Occipital lobe (tissue), 2 donors: ENCODE data around the gene TCF7L1. TPM values are rescaled to one million over a fixed set of nuclear protein-coding genes. Genes with fewer than 3 reads are reported as not detected.
"Not testable (repeated sequence)": the region's sequence is repeated elsewhere in the genome, so short reads cannot be mapped to it uniquely, and the experiment has no call there.

Experiments used
- DNase-seq: peaks from one replicate; lab custom pipeline; 2025; lab: John Stamatoyannopoulos, UW
- total RNA-seq: library from RNA; depleted of rRNA; stranded (reverse); fragments of >200 nt; gene quantifications from one replicate; pipeline ENCODE4 v1.2.3, GENCODE V29; 2014

Gene TCF7L1, protein sequence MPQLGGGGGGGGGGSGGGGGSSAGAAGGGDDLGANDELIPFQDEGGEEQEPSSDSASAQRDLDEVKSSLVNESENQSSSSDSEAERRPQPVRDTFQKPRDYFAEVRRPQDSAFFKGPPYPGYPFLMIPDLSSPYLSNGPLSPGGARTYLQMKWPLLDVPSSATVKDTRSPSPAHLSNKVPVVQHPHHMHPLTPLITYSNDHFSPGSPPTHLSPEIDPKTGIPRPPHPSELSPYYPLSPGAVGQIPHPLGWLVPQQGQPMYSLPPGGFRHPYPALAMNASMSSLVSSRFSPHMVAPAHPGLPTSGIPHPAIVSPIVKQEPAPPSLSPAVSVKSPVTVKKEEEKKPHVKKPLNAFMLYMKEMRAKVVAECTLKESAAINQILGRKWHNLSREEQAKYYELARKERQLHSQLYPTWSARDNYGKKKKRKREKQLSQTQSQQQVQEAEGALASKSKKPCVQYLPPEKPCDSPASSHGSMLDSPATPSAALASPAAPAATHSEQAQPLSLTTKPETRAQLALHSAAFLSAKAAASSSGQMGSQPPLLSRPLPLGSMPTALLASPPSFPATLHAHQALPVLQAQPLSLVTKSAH
- 1.1 TPM for total RNA-seq

DNA sequence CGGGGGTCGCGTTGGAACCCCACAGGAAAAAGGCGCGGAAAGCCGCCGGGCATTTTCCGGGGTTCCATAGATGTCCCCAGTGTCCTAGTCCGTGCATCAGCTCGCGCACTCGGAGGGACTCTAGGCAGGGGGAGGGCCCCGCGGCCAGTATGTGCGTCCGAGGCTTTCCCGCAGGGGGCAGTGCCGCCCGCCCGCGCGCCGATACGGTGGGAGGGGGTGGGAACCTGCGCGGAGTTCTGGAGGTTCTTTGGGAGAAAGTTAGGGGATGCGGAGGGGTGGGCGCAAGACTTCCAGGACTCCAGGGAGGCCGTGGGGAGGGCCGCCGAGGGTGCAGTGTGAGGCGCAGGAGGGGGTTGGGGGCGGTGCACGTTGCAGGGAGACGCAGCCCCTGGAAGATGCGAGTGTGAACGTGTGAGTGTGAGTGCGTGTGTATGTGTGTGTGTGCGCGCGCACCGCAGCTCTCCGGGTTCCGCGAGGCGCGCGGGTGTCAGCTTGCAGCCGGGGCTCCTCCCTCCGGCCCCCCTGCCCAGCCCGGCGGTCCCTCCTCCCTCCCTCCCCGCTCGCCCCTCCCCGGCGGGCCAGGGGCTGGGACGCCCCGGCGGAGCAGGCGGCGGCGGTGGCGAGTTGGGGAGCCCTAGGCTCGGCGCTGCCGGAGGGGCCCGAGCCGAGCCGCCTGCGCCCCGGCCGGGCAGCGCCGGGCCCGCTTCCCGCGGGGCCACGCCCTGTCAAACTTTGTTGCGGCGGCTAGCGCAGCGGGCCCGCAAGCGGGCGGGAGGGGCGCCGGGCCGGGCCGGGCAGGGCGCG, at the start of gene TCF7L1:
Gene TCF7L1, plus strand, starts transcription at position 559 of the 804 bp plus-strand sequence. CDS start 293 bp downstream, outside the sequence.
- peak; percentile 25 for DNase-seq

DNA sequence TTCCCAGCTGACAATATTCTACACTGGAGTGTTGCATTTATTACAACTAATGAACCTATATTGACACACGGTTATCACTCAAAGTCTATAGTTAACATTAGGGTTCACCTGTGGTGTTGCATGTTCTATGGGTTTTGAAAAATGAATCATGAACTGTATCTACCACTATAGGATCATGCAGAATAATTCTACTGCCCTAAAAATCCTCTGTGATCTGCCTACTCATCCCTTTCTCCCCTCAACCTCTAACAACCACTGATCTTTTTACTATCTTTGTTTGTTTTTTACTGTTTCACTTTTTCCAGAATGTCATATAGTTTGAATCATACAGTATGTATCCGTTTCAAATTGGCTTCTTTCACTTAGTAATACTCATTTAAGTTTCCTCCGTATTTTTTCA, 47.6 kb upstream of the TCF7L1 start:
- DNase-seq = no peak

DNA sequence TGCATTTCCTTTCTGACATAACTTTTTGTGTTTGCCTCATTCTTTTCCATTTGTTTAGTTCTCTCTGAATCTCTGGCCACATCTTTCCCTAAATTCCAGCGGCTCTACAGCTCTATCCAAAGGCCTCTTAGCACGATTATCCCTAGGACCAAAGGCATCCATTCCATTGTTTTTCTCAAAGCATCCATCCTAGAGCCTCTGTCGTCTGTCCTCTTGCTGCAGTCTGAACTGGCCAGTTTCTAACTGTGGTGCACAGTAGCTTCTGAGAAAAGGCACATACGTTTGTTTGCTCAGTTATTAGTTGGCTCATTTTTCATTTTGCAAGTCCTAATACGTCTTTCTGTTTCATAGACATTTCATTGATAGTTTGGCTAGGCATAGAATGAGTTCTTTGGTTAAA, 45.7 kb upstream of the TCF7L1 start:
- DNase-seq = no peak

DNA sequence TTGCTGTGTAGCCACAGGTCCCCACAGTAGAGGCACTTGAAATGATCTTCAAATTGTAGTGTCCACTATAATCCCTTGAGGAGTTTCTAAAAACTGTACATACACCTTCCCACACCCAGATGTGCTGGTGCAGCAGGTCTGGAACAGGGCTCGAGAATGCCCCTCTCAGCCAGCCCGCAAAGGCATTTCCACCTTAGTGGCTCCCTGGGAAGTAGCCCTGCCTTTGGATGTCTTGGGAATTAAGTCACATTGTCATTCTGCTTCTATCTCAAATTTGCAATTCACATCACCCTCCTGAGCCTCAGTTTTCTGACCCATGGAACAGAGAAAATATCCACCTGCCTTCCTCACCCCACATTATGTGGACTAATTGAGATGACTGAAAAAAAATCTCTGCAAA, 44.3 kb upstream of the TCF7L1 start:
- no peak for DNase-seq

DNA sequence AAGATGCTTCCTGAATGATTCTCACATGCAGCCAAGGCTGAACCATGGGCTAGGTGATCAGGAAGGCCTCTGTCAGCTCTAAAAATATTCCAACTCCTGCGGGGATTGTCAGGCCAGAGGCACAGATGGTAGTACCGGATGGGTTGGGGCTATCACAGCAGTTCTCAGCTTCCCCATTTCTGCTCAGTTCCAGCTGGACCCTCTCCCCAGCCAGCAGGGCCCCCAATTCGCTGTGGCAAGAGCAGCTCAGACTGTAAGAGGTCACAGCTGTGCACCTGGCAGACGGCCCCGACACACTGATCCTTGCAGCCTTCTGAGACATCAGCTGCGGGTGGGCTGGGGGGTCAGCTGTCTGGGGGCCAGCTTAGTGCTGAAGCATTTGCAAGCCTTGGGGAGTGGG, 43.6 kb upstream of the TCF7L1 start:
- DNase-seq = no peak

DNA sequence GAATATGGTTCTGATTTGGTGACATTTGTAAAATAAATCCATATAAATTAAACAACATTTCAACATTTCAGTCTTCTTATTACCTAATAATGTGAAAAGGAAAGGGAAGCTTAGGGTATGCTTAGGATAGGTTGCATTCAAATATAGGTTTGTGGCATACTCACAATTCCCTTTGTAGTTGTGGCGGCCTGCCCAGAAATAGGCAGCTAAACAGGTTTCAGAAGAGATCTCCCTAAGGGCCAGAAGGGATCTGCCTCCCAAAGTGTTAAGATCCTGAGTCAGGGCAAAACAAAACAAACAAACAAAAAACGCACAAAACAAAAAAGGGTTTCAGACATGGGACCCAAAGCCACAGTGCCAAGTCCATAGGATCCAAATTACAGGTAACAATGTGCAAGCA, 41.4 kb upstream of the TCF7L1 start:
- DNase-seq = no peak

DNA sequence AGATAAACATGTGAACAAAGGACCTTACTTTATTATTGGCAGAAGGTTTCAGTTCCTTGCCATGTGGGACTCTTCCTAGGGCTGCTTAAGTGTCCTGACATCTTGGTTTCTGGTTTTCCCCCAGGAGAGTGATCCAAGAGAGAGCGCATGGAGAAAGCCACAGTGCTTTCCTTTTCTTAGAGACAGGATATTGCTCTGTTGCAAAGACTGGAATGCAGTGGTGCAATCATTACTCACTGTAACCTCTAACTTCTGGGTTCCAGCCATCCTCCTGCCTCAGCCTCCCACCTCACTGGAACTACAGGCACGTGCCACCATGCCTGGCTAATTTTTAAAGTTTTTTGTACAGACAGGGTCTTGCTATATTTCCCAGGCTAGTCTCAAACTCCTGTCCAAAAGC, 38.1 kb upstream of the TCF7L1 start:
- no peak for DNase-seq

DNA sequence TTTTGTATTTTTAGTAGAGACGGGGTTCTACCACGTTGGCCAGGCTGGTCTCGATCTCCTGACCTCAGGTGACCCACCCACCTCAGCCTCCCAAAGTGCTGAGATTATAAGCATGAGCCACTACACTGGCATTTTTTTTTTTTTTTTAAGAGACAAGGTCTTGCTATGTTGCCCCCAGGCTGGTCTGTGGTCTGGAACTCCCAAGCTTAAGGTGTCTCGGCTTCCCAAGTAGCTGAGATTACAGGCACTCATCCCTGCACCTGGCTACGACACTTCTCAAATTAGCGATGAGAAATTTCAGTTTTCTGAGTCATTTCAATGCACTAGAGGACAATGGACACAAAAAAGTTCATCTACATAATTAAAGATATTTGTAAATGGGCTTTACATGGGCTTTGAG, 36.6 kb upstream of the TCF7L1 start:
- DNase-seq = no peak

DNA sequence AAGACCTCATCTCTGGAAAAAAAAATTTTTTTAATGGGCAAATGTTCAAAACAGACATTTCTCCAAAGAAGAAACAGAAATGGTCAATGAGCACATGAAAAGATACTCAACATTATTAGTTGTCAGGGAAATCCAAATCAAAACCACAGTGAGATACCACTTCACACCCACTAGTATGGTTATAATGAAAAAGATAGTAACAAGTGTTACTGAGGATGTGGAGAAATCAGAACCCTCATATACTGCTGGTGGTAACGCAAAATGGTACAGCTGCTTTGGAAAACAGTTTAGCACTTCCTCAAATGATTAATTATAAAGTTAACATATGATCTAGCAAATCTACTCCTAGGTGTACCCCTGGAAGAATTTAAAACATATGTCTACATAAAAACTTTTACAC, 29.0 kb upstream of the TCF7L1 start:
- no peak for DNase-seq

DNA sequence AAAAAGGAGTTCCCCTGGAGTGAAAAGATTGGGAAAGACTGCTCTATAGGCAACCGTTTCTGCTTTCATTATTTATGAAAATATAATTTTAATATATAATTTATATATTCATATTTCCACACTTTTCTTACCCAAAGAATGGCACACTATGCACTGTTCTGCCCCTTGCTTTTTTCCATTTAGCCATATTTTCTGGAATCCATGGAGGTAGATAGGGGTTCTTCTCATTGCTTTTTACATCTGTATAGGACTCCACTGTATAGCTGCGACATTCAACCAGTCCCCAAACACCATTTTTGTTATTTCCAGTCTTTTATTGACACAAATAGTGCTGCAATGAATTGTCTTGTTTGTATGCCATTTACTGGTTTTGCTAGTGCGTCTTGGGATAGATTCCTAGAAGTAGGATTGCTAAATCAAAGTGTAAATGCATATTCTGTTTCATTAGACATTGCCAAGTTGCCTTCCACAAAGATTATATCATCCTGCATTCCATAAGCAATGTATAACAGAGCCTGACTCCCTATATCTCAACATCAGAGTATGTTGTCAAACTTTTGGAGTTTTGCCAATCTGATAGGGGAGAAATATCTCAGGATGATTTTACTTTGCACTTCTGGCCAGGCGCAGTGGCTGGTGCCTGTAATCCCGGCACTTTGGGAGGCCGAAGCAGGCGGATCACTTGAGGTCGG, 26.6 kb upstream of the TCF7L1 start:
- DNase-seq = no peak

DNA sequence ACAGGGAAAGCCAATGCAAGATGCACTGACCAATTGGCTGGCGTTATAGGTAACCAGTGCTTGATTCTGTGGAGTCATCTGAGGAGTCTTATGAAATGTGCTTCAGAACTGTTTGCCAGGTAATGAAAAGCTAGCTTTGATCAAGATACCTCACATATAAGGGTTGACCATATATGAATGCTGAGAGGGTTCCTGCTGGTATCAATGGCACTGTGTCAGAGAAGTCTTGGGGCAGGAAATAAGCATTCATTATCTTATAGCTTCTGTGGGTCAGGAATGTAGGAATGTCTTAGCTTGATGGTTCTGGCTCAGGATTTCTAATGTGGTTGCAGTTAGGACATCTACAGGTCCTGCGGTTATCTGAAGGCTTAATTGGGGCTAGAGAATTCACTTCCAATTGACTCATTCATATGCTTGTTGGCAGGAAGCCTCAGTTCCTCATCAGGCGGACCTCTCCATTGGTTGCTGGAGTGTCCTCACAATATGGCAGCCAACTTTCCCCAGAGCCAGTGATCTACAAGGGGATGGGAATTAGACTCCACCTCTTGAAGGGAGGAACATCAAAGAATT, 22.1 kb upstream of the TCF7L1 start:
- DNase-seq = no peak

DNA sequence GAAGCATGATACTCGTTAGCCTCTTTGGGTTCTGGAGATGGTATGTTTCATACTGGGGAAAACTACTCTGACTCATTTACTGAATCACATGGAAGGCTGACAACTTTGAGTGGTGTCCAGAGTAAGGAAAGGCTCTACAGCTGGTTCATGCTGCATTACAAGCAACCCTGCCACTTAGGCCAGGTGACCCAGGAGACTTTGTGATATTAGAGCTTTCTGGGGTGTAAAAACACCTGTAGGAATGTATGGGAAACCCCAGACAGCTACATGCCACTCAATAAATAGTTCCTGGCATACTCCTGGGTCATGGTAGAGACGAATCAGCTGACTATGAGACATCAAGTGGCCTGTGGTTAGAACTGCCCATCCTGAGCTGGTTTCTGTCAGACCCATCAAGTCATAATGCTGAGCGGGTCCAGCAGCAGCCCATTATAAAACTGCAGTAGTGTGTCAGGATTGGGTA, 21.3 kb upstream of the TCF7L1 start:
- DNase-seq = no peak

DNA sequence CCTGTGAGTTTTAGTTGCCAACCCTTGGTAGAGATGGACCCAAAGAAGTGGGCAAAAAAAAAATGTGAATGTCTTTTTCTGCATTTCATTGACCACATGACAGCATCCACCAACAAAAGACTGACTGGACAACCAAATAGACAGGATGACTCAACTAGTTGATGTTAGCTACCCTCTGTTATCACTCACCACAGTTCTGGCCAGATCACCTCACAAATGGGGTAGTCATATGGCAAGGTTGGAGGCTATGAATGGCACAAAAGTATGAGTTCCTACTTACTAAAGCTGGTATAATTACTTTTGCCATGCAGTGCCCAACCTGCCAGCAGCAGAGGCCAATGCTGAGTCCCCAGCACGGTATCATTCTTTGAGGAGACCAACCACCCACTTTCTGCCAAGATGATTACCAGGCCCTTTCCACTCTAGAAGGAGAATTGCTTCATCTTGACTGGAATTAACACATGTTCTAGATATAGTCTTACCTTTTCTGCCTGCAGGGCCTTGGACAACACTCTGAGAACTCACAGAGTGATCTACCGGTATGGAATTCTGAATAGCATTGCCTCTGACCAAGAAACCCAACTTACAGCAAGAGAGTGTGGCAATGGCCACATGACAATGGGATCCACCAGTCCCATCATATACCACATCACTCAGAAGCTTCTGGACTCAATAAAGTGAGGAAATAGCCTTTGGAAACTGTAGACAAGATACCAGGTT, 20.1 kb upstream of the TCF7L1 start:
- DNase-seq = no peak

DNA sequence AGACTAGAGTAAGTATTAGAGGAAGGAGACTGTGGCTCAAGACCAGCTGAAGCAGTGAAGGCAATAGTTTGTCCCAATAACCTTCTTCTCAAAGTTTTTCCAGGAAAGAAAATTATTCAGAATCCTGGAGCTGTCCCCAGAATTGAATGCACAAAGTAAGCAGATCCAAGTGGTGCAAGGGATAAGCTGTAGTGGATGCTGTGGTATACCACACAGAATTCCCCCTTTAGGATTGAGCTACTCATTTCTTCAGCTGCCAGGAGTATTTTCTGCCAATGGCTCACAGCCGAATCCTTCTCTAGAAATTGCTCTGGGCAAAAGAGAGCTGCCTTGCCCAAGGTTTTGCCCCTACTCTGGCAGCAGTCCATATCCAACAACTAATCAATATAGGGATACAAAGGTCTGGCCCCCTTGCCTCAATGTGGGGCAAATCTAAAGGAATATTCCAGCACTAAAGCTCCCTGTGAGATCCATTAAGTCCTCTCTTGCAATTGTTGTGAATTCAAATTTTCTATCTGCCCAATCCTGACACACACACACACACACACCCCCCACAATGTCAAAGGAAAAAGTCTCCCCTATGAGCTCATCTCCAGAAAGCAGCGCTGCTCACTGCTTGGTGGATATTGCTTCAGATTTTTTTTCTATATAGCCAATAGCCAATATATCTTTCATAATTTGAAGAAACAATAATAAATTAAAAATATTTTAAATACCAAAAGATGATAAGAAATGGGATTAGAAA, 18.4 kb upstream of the TCF7L1 start:
- DNase-seq = no peak

DNA sequence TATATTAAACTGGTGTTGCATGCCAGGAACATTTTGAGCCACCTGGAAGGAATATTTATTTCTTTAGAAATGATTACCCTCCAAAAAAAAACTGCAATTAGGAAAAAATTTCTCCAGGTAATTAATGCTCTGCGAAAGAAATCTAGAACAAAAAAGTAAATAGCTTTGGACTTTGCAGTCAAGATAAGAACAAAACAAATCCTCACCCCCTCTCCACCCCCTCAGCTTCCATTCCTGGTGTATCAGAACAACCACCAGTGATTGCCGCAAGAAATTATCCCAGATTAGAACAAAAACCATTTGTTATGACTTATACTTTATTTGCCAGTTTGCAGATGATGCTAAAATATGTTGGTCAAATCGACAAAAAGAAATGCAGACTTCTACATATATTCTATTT, 17.0 kb upstream of the TCF7L1 start:
- DNase-seq = no peak

DNA sequence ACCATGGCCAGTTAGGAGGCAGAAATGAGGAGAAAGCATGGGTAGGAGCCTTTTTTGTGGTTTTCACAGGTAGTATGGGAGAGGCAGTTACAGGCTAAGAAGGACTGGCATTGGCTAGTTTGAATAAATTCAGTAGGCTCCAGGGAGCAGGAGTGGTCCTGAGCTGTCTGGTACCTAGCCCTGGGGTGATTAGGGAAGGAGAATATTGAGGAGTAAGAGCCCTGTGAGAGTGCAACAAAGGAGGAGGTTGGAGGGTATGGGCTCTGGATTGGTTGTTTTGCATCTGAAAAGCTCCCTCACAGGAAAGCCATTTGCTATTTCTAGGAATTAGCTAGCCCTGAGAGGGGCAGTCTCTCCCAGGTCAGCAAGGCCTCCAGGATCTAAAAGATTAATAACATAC, 13.3 kb upstream of the TCF7L1 start:
- DNase-seq = no peak

DNA sequence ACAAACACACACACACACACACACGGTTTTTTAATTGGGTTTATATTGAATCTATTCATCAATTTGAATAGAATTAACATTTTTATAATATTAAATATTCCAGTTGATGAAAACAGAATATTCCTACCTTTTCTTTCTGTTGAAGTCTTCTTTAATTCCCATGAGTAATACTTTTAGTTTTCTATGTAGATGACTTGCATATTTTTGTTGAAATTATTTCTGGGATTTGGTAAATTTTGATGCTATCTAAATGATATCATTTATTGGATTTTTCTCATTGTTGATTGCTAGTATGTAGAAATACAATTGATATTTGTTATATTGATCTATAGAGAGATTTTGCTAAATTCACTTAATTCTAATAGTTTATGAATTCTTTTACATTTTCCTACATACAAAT, 12.8 kb upstream of the TCF7L1 start:
- no peak for DNase-seq

DNA sequence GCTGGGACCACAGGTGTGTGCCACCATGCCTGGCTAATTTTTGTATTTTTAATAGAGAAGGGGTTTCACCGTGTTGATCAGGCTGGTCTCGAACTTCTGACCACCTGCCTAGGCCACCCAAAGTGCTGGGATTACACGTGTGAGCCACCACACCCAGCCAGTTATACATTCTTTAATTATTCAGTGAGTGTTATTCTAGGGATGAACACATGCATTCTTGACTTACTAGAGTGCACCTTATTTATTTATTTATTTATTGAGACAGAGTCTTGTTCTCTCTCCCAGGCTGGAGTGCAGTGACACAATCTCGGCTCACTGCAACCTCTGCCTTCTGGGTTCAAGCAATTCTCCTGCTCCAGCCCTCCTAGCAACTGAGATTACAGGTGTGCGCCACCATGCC, 6.7 kb upstream of the TCF7L1 start:
- DNase-seq = not testable (repeated sequence)

DNA sequence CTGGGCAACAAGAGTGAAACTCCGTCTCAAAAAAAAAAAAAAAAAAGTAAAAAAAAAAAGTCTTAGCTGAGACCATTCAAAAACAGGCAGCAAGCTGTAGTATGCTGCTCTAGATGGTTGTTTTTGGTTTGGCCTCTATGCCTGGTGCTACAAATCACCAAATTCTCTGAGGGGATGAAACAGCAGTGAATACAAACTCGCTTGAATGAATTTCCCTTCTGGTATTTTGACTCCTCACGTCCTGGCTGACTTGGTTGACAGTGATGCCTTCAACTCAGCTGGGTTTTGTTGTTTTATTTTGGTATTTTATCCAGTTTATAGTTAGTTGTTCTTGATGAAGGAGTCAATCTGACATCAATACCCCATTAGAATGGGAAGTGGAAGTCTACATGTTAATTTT, 3.3 kb upstream of the TCF7L1 start:
- DNase-seq = no peak

DNA sequence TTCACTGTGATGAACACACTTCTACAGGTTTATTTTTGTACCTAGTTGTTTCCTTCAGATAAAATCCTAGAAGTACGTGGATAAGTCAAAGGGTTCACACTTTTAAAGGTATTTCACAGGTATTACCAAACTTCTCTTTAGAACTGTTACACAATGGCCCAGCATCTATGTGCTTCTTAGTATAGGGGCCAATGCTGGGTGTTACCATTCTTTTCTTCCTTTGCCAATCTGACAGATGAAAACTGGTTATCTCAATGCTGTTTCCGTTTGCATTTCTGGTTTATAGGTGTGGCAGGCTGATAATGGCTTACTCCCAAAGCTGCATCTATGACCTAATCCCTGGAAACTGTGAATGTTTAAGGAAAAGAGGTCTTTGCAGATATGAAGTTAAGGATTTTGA, 2.8 kb upstream of the TCF7L1 start:
- no peak for DNase-seq
